Activated CD4-positive, alpha-beta T cell treated with anti-CD3 and anti-CD28 coated beads, Interleukin-2, amount 50 U/mL, for 24 hours (primary cell): ENCODE measurements around the gene SYT8.
A peak's percentile ranks its signal among the peaks of the same experiment; 100 is the strongest.

Source experiments
- DNase-seq, 2 donors: peaks; one replicate each; pipeline ENCODE4 v3.0.0-alpha.2; 2020; ENCODE audit warnings: low read depth in 1 of 2, low spot score in 1 of 2

SYT8 gene

DNA sequence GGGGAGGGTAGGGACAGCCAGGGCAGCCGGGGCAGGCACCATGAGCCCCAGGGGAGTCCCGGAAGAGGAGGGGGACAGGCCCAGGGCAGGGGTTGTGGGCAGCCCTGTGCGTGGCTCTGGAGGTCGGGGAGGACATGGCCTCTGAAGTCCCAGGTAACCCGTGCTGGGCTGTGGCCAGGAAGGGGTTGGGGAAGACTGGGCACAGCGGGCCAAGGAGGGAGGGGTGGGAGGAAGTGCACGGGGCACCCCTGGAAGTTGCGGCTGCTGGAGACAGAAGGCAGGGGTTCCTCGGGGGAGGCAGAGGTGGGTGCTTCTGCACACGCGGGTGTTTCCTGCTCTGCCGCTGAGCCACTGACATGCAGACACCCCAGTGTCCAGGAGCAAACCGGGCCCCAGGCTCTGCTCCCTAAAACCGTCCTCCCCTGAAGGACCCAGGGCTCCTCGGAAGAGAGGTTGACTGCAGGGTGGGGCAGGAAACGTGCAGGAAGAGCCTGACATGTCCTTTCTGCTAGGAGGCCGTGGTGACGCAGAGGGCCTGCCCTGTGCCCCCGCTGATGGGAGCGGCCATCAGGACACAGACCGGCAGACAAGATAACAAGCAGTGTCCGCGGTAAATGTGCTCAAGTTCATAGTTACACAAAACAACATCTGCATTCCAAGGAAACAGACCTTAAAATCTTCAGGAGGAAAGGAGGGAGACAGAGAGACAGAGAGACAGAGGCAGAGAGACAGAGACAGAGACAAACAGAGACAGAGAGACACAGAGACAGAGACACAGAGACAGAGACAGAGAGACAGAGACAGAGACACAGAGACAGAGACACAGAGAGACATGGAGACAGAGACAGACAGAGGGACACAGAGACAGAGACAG is 9.7 kb downstream of the SYT8 start:
- DNase-seq = no peak

DNA sequence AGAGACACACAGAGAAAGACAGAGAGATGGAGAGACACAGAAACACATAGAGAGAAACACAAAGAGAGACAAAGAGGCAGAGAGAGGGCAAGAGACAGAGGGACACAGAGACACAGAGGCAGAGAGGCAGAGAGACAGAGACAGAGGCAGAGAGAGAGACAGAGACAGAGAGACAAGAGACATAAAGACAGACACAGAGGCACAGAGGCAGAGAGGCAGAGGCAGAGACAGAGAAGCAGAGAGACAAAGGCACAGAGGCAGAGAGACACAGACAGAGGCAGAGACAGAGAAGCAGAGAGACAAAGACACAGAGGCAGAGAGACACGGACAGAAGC is 10.3 kb downstream of the SYT8 start:
- no peak for DNase-seq

DNA sequence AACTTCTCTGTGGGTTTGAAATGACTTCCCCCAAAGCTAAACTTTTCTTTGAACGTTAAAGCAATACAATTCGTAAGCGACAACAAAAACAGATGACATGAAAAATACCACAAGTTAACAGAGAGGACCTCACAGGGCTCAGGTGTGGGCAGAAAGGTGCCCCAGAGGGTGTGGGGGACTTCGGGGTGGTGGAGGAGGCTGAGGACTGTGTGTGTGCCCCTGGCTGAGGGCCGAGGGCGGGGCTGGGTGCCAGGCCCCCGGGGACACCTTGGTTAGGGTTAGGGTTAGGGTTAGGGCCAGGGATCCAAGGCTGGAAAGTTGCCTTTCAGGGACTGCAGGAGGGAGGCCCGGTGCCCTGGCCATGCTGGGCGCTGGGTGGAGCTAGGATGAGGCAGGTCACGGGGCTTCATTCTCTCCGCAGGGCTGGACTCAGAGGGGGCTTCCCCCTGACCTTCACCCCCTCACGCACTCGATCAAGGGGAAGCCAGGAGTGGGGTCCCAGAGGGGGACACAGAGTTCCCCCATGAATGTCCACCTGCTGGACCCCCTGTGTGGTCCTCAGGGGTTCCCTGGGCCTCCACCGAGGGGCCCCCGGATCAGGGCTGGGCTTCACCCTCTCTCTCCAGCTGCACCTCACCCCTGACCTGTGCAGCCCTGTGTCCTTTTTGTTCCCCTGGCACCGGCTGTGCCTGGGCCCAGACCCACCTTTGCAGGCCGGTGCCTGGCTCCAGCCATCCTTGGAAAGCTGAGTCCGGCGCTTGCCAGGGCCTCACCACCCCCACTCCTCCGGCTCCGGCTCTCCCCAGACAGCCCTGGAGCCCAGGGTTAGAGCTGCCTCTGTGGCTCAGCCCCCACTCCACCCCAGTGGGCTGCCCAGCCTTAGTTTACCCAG is 11.0 kb downstream of the SYT8 start:
- DNase-seq = no peak

DNA sequence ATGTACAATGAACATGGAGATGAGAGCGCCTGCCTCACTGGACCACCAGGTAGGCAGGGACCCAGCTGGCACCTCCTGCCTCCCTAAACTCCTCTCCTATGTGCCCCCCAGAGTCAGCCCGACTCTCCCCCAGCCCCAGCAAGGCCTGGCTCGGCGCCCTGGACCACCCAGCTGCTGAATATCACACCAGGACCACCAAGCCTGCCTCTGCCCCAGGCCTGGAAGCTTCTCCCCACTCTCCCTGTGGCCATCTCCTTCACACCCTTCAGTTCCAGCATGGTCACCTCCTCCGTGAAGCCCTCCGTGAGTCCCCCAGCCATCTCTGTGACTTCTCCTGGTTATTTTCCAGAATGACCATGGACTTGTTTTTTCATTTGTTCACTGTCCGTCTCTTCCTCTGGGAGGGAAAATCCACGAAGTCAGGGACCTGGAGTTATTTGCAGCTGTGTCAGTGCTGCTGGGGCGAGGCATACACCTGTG is 11.7 kb downstream of the SYT8 start:
- DNase-seq = no peak

DNA sequence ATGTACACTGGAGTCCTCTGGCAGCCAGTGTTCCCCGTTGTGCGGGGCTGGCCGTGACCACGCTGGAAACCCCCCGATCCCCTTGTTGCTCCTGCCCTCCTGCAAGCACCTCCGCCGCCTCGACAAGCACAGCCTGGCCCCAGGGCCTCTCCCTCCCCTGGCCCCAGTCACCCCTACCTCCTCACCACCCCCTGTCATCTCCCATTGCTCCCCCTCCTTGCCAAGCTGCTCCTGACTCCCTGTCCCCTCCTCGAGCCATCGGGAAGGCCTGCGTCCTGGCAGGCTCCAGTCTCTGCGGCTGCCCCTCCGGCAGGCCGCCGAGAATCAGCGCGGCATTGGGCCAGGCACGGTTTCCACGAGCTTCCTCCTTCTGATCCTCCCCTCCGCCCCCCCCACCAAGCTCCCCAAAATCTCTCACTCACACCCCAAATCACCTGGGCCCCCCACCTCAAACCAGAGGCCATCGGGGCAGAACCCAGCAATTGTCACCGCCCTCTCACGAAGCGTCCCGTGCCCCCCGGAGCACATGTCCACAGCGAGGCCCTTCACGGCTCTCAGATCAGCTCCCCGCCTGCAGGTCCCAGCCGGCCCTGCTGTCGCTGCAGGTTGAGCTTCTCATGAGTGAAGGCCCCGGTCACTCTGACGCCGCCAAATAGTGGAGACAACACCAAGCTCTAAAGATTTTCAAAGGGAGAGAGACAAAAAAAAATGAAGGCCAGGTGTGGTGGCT is 12.4 kb downstream of the SYT8 start:
- no peak for DNase-seq

DNA sequence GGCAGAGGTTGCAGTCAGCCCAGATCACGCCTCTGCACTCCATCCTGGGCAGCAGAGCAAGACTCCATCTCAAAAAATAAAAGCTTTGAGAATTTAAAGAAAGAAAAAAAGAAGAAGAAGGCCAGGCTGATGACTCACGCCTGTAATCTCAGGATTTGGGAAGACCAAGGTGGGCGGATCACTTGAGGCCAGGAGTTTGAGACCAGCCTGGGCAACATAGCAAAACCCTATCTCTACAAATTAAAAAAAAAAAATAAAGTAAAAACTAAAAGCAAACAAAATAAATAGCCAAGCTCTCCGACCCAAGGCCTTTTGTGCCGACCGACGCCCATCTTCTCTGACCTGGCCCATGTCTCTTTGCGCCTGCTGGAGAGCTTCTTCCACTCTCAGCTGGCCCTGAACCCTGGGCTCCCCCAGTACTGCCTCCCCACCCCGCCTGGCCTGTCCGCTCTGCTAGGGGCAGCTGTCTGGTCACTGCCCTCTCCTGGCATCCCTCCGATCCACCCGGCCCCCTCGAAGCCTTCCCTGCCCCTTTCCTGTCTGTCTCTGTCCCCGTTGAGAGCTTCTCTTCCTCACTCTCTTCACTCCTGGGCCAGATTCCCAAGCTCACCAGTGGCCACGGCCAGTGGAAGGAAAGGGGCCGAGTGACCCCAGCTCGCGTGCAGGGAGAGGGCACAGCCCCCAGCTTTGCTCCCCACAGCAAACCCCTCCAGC is 13.3 kb downstream of the SYT8 start:
- no peak for DNase-seq

DNA sequence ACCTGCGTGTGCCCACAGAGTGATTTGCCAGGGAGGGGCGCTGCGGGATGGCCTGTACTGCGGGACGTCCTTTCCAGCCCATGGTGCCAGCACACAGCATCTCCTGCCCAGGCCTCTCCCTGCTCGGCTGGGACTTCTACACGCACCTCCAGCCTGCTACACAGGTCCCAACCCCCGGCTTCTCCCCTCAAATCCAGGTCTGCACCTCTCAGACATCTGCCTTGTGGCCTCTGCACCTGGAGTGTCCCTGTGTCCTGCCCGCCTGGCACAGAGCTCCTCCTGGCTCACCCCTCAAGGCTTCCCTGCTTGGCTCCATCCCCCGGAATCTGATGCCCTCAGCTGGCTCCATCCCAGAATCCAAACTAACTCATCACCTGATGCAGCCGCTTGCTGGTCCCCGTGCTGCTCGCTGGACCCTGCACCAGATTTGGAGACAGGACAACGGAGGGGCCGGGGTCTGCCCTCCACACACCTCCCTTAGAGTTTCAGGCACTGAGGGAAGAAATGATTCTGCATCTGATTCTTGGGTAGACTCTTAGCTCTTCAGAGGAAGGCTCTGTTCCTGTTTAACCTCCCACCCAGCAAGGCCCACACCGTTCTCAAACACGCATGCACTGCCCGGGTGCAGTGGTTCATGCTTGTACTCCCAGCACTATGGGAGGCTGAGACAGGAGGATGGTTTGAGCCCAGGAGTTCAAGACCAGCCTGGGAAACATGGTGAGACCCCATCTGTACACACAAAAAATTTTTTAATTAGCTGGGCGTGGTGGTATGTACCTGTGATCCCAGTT is 14.0 kb downstream of the SYT8 start:
- DNase-seq = no peak

DNA sequence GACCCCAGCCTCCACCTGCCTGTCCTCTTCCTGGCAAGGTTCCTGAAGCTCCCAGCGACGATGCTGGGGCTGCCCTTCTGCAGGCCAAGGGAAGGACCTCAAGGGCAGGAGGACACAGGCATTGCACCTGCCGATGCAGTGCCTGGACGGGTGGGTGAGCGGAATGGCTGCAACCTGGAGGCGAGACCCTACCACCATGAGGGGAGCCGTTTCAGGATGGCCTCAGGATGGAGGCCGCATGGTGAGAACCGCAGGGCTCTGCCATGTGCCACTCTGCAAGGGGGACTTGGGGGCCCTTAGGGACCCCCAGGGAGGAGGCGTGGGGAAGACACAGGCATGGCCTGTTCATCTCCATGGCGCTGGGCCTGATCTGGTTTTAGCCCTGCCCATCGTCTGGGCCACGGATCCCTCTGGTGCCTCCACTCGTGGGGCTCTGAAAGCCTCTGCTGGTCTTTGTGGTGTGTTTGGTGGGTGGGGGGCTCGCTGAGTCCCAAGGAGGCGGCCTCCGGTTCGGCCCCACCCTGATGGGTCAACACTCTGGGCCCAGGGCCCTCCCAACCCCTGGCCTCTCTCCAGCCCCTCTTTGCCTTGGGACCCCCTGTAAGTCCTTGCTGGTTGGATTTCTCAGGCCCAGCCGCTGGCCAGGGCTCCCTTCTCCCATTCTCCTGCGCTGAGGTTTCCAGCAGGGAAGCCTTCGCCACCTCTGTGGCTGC is 16.8 kb downstream of the SYT8 start:
- DNase-seq = no peak

DNA sequence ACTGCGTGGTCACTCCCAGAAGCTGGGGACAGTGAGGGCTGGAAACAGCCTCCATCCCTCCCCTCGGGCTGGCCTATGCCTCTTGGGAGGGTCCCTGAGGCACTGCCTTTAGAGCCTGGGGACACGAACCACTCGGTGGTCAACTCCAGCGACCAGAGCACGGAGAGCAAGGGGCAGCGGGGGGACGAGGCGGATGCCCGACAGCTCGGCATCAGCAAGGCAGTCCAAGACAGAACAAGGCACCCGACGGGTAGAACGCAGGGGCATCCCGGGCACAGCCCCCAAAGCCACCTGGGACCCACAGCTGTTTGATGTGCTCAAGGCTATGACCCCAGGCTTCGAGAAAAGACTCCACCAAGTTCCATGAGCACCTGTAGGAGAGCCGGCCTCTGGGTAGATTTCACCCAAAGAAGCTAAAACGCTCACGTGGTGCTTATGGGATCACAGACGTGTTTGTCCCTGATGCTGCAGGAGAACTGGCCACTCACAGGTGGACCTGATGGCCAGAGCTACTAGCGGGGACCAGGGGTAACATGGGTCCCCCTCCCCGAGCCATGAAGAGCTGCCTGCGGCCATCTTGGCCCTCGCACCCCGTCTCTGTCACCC is 17.6 kb downstream of the SYT8 start:
- no peak for DNase-seq

DNA sequence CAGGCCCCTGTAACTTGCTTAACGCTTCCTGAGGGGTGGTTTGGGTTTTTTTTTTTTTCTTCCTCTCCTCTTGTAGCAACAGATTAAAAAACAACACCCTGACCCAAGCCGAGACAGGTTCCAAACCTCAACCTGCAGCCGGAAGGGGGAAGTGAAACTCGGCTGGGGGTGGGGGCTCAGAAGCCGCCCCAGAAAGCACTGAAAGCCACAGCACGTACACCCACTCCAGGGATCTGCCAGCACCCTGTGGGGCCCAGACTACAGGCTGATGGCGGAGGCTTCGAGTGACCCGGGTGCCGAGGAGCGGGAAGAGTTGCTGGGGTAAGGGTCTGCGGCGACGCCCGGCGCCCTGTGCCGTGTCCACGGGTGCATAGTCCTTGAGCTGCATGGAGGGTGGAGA is 18.1 kb downstream of the SYT8 start, which contains the start of gene LSP1:
LSP1 (plus strand) TSS at position 208 of the 400 bp plus-strand sequence; CDS start at position 269, 61 bp downstream.
- DNase-seq = peak; percentile 59 to 74

DNA sequence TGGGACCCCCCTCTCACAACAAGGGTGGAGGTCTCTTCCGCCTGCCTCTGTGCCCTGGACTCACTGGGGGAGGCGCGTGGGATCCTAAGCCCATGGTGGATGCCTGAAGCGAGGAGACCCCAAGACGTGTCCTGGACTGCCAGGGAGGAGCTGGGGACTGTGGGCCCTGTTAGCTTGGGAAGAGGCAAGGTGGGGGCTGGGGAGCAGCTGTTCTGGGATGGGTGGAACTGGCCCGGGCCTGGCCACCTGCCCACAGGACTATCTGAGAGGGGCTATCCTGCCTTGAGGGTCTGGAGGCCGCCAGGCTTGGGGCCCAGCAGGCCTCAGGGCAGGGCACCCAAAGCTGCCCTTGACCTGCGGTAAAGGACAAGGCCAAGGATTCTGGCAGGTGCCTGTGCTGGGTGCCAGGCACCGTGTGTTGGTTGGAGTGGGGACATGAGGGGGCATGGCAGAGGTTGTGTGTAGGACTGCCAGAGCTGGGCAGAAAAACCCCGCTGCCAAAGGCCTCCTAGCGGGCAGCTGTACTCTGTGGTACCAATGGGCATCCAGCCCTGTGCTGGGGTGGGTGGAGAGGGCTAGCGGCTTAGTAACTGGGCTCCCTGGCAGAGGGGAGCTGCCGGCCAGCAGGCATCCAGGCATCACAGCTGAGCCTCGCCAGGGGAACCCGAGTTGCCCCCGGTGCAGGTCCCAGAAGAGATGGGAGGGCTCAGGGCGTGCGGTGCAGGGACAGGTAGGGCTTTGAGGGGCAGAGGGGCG is 18.8 kb downstream of the SYT8 start:
- DNase-seq = no peak

DNA sequence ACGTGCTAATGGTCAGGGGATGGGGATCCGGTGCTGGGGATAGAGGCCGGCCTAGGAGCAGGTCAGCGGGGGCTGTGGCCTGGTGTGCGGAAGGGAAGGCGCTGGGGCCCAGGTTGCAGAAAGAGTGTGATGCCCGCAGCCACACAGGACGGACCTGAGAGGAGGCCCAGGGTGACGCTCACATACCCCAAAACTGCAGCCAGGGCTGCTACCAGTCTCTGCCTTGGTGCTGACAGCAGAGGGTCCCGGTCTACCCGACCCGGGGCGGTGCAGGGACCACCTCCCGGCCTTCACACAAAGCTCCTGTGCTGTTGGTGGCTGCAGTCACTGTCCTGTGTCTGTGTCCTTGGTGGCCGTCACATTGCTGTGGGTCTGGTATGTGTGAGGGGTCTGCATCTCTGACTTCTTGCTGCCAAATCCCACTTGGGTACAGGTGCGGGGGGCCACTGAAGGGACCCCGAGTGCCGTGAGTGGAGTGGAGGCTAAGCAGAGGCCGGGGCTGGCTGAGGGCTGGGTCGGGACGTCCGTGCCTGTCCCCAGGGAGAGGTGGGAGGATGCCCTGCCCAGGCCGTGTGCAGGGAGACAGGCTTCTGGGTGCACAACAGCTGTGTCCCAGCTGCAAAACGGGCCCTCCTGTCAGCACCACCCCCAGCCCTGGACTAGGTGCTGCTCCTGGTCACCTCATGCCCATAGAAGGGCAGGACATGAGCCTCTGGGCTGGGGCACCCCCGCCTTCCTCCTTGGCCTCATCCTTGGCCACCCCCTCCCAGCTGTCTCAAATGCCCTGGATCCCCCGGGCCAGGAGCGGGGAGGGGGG is 19.6 kb downstream of the SYT8 start:
- no peak for DNase-seq

DNA sequence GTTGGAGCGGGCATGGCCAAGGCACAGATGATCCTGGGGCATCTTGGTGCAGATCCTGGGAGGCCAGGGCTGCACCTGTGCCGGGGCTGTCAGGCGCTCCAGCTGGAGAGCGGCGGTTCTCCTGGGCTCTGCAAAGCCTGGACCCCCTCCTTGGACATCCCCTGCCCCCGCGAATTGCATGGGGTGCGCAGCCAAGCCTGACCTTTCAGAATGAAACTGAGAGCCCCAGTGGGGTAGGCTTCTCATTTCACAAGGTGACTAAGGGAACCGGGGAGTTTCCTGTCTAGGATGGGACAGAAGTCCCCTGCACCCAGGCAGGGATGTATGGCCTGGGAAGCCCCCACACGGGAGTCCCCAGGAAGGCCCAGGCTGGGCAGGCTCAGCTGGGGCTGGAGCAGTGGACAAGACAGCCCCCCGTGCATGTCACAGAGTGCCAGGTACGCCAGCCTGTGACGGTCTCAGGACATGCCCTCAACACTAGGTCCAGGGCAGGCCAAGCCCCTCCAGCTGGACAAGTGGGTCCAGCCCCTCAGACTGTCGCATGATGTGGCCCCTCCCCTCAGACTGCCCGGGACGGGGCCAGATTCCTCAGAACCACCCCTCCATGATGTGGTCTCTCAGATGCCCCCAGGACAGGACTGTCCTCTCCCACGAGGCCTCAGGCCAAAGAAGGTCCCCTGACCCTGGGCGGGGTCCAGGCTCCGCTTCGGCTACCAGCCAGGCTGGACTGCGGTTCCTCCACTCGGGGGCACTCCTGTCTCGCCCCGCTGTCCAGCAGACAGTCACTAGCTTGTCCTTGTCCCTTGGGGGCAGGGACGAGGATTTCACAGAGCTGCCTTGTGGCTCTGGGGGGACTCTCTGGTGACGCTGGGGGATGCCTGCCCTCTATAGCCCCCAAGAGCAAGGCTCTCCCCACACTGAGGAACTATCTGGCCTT is 20.4 kb downstream of the SYT8 start:
- DNase-seq = peak in 1 of 2 donors; percentile 30

DNA sequence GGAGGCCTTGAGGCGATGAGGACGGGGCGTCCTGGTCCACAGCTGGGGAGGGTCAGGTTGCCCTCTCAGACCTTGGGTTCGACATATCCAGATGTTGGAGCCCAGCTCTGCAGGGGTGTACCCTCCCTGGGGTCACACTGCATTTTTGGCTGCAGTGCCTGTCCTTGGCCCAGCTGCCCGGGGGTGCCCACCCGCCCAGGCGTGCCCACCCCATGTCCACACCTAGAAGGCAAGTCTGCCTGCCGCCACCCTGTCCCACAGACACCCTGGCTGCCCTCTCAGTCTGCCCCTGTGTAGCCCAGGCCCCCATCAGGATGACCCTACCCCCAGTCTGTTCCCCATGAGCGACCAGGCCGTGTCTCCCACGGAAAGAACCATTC is 21.1 kb downstream of the SYT8 start:
- no peak for DNase-seq

DNA sequence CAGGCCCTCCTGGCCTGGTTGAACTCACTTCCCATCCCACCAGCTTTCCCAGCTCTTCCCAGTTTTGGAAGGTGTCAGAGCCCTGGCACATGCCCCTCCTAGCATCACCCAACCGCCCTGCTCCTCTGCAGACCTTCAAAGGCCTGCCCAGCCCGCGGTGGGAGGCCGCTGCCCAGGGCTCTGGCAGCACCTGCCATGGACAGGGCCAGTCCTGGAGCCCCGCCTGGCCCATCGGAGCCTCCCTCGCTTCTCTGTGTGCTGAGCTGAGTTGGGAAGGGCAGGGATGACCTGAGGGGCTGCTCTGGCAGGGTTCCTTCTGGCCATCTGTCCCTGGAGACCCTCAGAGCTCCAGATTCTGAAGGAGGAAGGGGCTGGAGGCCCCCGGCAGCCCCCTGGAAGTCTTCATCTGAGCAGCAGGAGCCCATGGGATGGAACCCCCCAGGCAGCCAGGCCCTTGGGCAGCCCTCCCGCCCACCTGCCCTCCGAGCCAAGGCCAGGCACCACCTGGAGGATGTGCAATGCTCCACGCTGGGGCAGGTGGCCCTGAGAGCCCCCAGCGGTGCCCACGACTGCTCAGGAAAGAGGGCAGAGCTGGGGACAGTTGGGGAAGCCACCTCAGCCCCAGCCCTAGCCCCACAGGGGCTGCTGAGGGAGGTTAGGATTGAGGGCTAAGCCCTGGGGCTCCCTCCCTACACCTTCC is 21.7 kb downstream of the SYT8 start:
- no peak for DNase-seq

DNA sequence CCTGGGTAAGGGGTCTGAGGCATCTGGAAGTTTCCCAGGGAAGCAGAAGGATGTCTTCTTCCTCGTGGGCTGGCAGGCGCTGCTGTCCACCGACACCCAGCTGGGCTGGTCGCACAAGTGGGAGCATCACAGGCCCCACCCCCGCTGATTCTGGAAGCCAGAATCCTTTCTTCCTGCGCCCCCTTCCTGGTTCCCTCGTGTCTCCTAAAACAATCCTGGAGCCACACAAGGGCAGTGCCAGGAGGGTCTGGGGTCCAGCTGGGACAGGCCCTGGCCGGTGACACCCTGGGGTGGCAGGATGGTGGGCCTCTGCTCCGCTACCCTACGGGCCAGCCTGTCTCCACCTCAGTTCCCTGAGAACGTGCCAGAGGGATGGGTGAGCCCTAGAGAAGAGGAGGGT is 22.3 kb downstream of the SYT8 start:
- no peak for DNase-seq
